ENCODE results near the gene OVCA2. TPM values are rescaled to one million over a fixed set of nuclear protein-coding genes. Genes with fewer than 3 reads are reported as not detected.

OVCA2 gene
- total RNA-seq, 2 donors from 2014 or later: 41.0 to 49.8 TPM

DNA sequence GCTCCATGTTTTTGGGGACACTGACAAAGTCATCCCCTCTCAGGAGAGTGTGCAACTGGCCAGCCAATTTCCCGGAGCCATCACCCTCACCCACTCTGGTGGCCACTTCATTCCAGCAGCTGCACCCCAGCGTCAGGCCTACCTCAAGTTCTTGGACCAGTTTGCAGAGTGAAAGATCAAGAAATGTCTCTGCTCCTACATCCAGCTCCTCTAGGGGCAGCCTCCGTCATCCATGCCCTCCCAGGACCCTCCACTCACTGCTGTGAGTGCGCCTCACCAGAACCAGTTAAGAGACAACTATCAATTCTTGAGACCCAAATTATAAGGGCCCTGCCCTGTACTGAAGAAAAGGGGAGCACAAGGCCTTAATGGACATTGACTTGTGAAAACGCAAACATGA is 1.1 kb downstream of the OVCA2 start:
- no peak overlapping the region for H3K27ac ChIP-seq
- H3K27me3 ChIP-seq: no peaks in the 10 kb centered on the region
- no peaks in the 10 kb centered on the region for H3K9me3 ChIP-seq
- no peak for TF ChIP-seq CTCF (IDR thresholded peaks at IDR 0.05)
- H3K36me3 ChIP-seq: no peaks in the 10 kb centered on the region
- peak overlapping the region; percentile 67 for H3K4me3 ChIP-seq
- no peak for DNase-seq
- H3K9ac ChIP-seq (ENCODE audit: low read depth in 2 of 2, low read length in 2 of 2): peak overlapping the region in 1 of 2 donors; percentile 97
- peaks cover 9% of the 10 kb centered on the region for H3K4me1 ChIP-seq
- intact Hi-C loops (cut with DNase I): no loop called here

DNA sequence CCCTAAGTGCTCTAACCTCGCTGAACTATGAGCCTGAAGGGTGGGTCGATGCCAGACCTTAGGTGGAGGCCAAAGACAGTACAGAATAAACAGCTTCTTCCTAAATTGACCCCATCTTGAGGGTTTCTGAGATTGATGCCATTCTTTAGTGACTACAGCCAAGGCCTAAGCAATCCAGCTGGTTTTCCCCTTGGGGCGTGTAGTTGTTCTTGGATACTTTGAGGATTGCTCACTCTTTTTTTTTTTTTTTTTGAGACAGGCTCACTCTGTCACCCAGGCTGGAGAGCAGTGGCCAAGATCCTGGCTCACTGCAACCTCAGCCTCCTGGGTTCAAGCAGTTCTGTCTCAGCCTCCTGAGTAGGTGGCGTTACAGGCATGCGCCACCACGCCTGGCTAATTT is 2.0 kb downstream of the OVCA2 start:
- no peak overlapping the region for H3K27ac ChIP-seq

DNA sequence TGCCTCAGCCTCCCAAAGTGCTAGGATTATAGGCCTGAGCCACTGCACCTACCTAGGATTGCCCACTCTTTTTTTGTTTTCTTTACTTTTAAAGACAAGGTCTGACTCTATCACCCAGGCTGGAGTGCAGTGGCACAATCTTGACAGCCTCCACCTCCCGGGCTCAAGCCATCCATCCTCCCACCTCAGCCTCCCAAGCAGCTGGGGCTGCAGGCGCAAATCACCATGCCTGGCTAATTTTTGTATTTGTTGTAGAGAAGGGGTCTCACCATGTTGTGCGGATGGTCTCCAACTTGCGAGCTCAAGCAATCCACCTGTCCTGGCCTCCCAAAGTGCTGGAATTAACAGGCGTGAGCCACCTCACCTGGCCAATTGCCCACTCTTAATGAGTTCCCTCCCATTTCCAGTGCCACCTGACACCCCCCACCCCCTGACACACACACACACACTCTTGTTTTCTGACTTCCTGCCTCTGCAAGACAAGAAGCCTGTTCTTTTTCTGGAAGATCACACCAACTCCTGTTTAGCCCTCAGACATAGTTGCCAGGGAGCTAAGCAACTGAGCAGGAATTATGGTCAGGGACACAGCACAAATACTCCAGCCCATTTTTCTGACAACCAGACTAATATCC is 2.6 kb downstream of the OVCA2 start:
- no peaks in the 10 kb centered on the region for H3K9me3 ChIP-seq
- no peak for TF ChIP-seq CTCF (IDR thresholded peaks at IDR 0.05)
- no peak overlapping the region for H3K27ac ChIP-seq
- no peaks in the 10 kb centered on the region for H3K27me3 ChIP-seq
- H3K4me1 ChIP-seq: peaks cover 15% of the 10 kb centered on the region
- DNase-seq: no peak
- no peaks in the 10 kb centered on the region for H3K36me3 ChIP-seq
- no peak overlapping the region for H3K9ac ChIP-seq (ENCODE audit: low read depth in 2 of 2, low read length in 2 of 2)
- intact Hi-C loops (cut with DNase I): no loop called here
- no peak overlapping the region for H3K4me3 ChIP-seq

More for the DNA sequence above, 2.0 kb downstream of the OVCA2 start:
- Histone ChIP-seq H3K4me1 (peaks cover 9% of the 10 kb centered on the region), H3K4me3 (no peak overlapping the region), H3K27me3 (no peaks in the 10 kb centered on the region), H3K9me3 (no peaks in the 10 kb centered on the region), H3K9ac (ENCODE audit: low read depth in 2 of 2, low read length in 2 of 2) (no peak overlapping the region), H3K36me3 (no peaks in the 10 kb centered on the region)
- intact Hi-C loops (cut with DNase I): no loop called here
- no peak for TF ChIP-seq CTCF (IDR thresholded peaks at IDR 0.05)
- DNase-seq: no peak

GRCh38 chr17:2047590-2047989 is 5.8 kb downstream of the OVCA2 start:
- Histone ChIP-seq H3K4me3 (no peak overlapping the region), H3K27ac (no peak overlapping the region), H3K9ac (ENCODE audit: low read depth in 2 of 2, low read length in 2 of 2) (no peak overlapping the region), H3K27me3 (peaks cover 19% of the 10 kb centered on the region), H3K36me3 (no peaks in the 10 kb centered on the region), H3K4me1 (peaks cover 14% of the 10 kb centered on the region), H3K9me3 (no peaks in the 10 kb centered on the region)
- no peak for DNase-seq
- TF ChIP-seq CTCF (IDR thresholded peaks at IDR 0.05): no peak
- intact Hi-C loops (cut with DNase I): no loop called here

DNA sequence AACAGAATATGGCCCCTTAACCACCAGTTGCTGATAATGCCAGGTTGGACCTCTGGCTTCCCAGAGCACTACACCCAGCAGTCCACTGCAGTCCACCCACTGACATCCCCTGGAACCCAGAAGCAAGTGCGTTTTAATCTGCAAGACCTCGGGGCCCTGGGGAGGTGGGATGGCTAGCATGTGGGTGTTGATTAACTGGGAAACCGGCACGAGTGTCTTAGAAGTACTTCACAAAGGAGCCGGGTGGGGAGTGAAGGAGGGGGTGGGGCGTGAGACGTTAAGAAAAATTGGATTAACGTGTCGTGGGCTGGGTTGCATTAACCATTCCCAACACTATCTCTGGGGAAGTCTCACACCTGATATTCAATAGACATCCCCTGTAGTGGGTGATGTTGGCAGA is 7.0 kb downstream of the OVCA2 start:
- H3K36me3 ChIP-seq: no peaks in the 10 kb centered on the region
- TF ChIP-seq CTCF (IDR thresholded peaks at IDR 0.05): no peak
- peaks cover 9% of the 10 kb centered on the region for H3K4me1 ChIP-seq
- intact Hi-C loops (cut with DNase I): no loop called here
- no peaks in the 10 kb centered on the region for H3K9me3 ChIP-seq
- no peak overlapping the region for H3K9ac ChIP-seq (ENCODE audit: low read depth in 2 of 2, low read length in 2 of 2)
- no peak for DNase-seq
- H3K27me3 ChIP-seq: peaks cover 21% of the 10 kb centered on the region
- peak overlapping the region; percentile 83 for H3K4me3 ChIP-seq
- no peak overlapping the region for H3K27ac ChIP-seq
